Keratinocyte (primary cell): ENCODE data around the gene PTPRN2. TPM values are rescaled to one million over a fixed set of nuclear protein-coding genes. Genes with fewer than 3 reads are reported as not detected.

ENCODE experiments used
- DNase-seq: peaks from one replicate; pipeline ENCODE4 v3.0.0-alpha.2; 2011; ENCODE audit warnings: low read depth, missing footprints, low spot score
- FAIRE-seq: peaks from 2 replicates; lab custom pipeline; 2011; peaks lifted over from hg19 to GRCh38; lab: Jason Lieb, UNC
- H2AFZ ChIP-seq: 2 replicates; pipeline ENCODE4 v1.6.0; 2012; ENCODE audit warnings: low read length, control low read depth, inconsistent platforms; ENCODE audit not compliant: control insufficient read depth
- H3K27ac ChIP-seq: 2 replicates; pipeline ENCODE4 v1.5.1; 2011; ENCODE audit warnings: low read length; ENCODE audit not compliant: control insufficient read depth, insufficient read depth
- H3K27me3 ChIP-seq: 3 replicates; pipeline ENCODE4 v1.6.0; 2011; ENCODE audit warnings: low read length; ENCODE audit not compliant: control insufficient read depth, insufficient read depth; ENCODE audit errors: extremely low read depth
- H3K36me3 ChIP-seq, 2 experiments: 2 replicates in 1 of 2; 3 replicates in 1 of 2; pipeline ENCODE4 v1.5.1; 2011; ENCODE audit warnings: low read length in 2 of 2, mild to moderate bottlenecking in 1 of 2; ENCODE audit not compliant: control insufficient read depth in 2 of 2, insufficient read depth in 2 of 2; ENCODE audit errors: extremely low read depth in 1 of 2
- H3K4me1 ChIP-seq: 3 replicates; pipeline ENCODE4 v1.5.1; 2011; ENCODE audit warnings: low read length; ENCODE audit not compliant: control insufficient read depth, insufficient read depth; ENCODE audit errors: extremely low read depth
- H3K4me2 ChIP-seq: 3 replicates; pipeline ENCODE4 v1.6.0; 2011; ENCODE audit warnings: low read depth, low read length; ENCODE audit not compliant: control insufficient read depth, insufficient read depth; ENCODE audit errors: extremely low read depth
- H3K4me3 ChIP-seq, 3 experiments: fragments of 200-600 bp in 1 of 3; sonication (generic) in 1 of 3; 2 replicates in 2 of 3; 3 replicates in 1 of 3; pipeline ENCODE4 v1.5.1; 2011 to 2016; ENCODE audit warnings: low read length in 3 of 3, mild to moderate bottlenecking in 3 of 3, control low read depth in 2 of 3, inconsistent platforms in 1 of 3, low read depth in 1 of 3, mixed read lengths in 1 of 3, mixed run types in 1 of 3, moderate library complexity in 1 of 3; ENCODE audit not compliant: control insufficient read depth in 2 of 3, insufficient read depth in 2 of 3; ENCODE audit errors: extremely low read depth in 1 of 3
- H3K79me2 ChIP-seq: 2 replicates; pipeline ENCODE4 v1.6.0; 2012; ENCODE audit warnings: low read length; ENCODE audit not compliant: control insufficient read depth, insufficient read depth
- H3K9ac ChIP-seq: 3 replicates; pipeline ENCODE4 v1.6.0; 2011; ENCODE audit warnings: low read length; ENCODE audit not compliant: control insufficient read depth, insufficient read depth; ENCODE audit errors: extremely low read depth
- H3K9me1 ChIP-seq: 3 replicates; pipeline ENCODE4 v1.6.0; 2011; ENCODE audit warnings: low read length; ENCODE audit not compliant: control insufficient read depth, insufficient read depth; ENCODE audit errors: extremely low read depth
- H3K9me3 ChIP-seq: 2 replicates; pipeline ENCODE4 v1.5.1; 2012; ENCODE audit warnings: low read depth, low read length; ENCODE audit not compliant: control insufficient read depth
- H4K20me1 ChIP-seq: 3 replicates; pipeline ENCODE4 v1.6.0; 2011; ENCODE audit warnings: low read length; ENCODE audit not compliant: control insufficient read depth, insufficient read depth; ENCODE audit errors: extremely low read depth
- EZH2 ChIP-seq: IDR thresholded peaks from one replicate; pipeline ENCODE4 v1.6.1; 2012; ENCODE audit warnings: inconsistent platforms, mild to moderate bottlenecking, low read length, moderate library complexity
- dilution Hi-C: fragments of 300-500 bp; cut with MboI; formaldehyde crosslinking; loops from one replicate; pipeline ENCODE4 v1.7.0; 2020; ENCODE audit warnings: low sequenced_read_pairs; ENCODE audit not compliant: extremely low pct_ligation_motif_present
- polyA plus RNA-seq, 5 experiments: library from polyadenylated mRNA; depleted of rRNA in 3 of 5; stranded (reverse) in 3 of 5; stranded (forward) in 1 of 5; unstranded in 1 of 5; fragments of >200 nt; gene quantifications; 1 replicate in 1 of 5; 2 replicates in 3 of 5; 3 replicates in 1 of 5; pipeline versions ENCODE4 v1.2.1 to v1.2.3, GENCODE V29; 2011 to 2012; ENCODE audit warnings: missing spikeins in 2 of 5, low read depth in 1 of 5, low replicate concordance in 1 of 5
- TF ChIP-seq, protein P1 (sequence below), 3 experiments: IDR thresholded peaks in 1 of 3; conservative IDR thresholded peaks in 1 of 3; optimal IDR thresholded peaks in 1 of 3; 2 replicates in 2 of 3; 3 replicates in 1 of 3; pipeline versions ENCODE3 to v1.5.1; 2011; ENCODE audit warnings: low read length in 3 of 3, mild to moderate bottlenecking in 3 of 3, moderate library complexity in 2 of 3, control low read depth in 1 of 3, inconsistent platforms in 1 of 3; ENCODE audit not compliant: insufficient read depth in 2 of 3; ENCODE audit errors: extremely low read depth in 1 of 3

PTPRN2 gene
- polyA plus RNA-seq, 1 donor (not counting 4 experiments of a cell fraction or from before 2014, with no cell fraction given): not detected

DNA sequence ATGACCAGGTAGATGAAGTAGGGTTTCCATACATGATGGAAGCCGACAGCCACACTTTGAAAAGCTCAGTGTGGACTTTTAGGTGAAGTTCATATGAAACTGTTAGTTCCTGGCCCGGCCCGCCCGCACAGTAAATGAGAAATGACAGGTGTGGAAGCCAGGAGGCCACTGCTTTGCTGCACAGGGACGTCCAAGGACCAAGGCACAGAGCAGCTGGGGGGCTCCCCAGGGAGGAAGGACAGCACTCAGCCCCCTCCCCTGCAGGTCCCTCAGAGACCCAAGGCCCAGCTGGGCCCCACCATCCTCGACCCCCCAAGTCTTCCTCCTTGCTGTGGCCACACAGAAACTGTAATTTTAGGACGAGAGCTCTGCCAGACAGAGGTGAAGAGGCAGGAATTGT lies 219.2 kb downstream of the PTPRN2 start:
- H3K27me3 ChIP-seq: no peaks in the 10 kb centered on the region
- H3K36me3 ChIP-seq: no peaks in the 10 kb centered on the region
- H4K20me1 ChIP-seq: no peaks in the 10 kb centered on the region
- no peak overlapping the region for H3K4me3 ChIP-seq
- no peak overlapping the region for H3K9ac ChIP-seq
- FAIRE-seq (no peak), DNase-seq (no peak)
- H3K4me1 ChIP-seq: no peaks in the 10 kb centered on the region
- no peak overlapping the region for H3K27ac ChIP-seq
- dilution Hi-C loops: no loop called here
- peaks cover 20% of the 10 kb centered on the region for H3K9me3 ChIP-seq
- TF ChIP-seq EZH2: no peak
- TF ChIP-seq, protein P1, sequence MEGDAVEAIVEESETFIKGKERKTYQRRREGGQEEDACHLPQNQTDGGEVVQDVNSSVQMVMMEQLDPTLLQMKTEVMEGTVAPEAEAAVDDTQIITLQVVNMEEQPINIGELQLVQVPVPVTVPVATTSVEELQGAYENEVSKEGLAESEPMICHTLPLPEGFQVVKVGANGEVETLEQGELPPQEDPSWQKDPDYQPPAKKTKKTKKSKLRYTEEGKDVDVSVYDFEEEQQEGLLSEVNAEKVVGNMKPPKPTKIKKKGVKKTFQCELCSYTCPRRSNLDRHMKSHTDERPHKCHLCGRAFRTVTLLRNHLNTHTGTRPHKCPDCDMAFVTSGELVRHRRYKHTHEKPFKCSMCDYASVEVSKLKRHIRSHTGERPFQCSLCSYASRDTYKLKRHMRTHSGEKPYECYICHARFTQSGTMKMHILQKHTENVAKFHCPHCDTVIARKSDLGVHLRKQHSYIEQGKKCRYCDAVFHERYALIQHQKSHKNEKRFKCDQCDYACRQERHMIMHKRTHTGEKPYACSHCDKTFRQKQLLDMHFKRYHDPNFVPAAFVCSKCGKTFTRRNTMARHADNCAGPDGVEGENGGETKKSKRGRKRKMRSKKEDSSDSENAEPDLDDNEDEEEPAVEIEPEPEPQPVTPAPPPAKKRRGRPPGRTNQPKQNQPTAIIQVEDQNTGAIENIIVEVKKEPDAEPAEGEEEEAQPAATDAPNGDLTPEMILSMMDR (optimal IDR thresholded peaks at IDR 0.05 in 1 of 3, IDR thresholded peaks at IDR 0.05 in 1 of 3, conservative IDR thresholded peaks at IDR 0.05 in 1 of 3; ENCODE audit: extremely low read depth in 1 of 3, insufficient read depth in 2 of 3, low read length in 3 of 3): no peak
- H3K9me1 ChIP-seq: no peaks in the 10 kb centered on the region
- H3K4me2 ChIP-seq: no peak overlapping the region
- no peaks in the 10 kb centered on the region for H3K79me2 ChIP-seq
- no peak overlapping the region for H2AFZ ChIP-seq

DNA sequence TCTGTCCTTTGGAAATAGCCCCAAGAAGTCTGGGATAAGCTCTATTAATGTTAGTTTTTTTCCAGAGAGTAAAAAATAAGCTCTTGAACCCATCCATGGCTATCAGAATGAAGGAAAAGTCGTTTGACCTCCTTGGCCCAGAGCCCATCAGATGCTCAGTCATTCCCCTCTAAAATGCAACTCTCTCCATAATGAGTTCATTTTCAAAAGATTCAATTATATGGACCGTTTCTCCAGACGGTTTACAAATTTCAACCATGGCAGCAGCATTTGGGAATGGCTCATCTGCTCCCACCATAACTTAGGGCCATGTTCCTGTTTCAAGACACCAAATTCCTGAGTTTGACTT lies 220.0 kb downstream of the PTPRN2 start:
- no peak for FAIRE-seq
- dilution Hi-C loops: no loop called here
- TF ChIP-seq EZH2: no peak
- TF ChIP-seq, protein P1 (optimal IDR thresholded peaks at IDR 0.05 in 1 of 3, IDR thresholded peaks at IDR 0.05 in 1 of 3, conservative IDR thresholded peaks at IDR 0.05 in 1 of 3; ENCODE audit: extremely low read depth in 1 of 3, insufficient read depth in 2 of 3, low read length in 3 of 3): no peak

More for the DNA sequence above, 220.0 kb downstream of the PTPRN2 start:
- H3K36me3 ChIP-seq: no peaks in the 10 kb centered on the region
- no peaks in the 10 kb centered on the region for H3K9me1 ChIP-seq
- no peak overlapping the region for H3K4me2 ChIP-seq
- no peak overlapping the region for H3K4me3 ChIP-seq
- no peaks in the 10 kb centered on the region for H4K20me1 ChIP-seq
- no peak overlapping the region for H3K9ac ChIP-seq
- H3K4me1 ChIP-seq: no peaks in the 10 kb centered on the region
- H3K27ac ChIP-seq: no peak overlapping the region
- H2AFZ ChIP-seq: no peak overlapping the region
- H3K27me3 ChIP-seq: no peaks in the 10 kb centered on the region
- DNase-seq: no peak
- H3K9me3 ChIP-seq: peaks cover 23% of the 10 kb centered on the region
- no peaks in the 10 kb centered on the region for H3K79me2 ChIP-seq
